Lung (tissue), 12 donors: ENCODE results near the gene FAM47E. TPM values are rescaled to one million over a fixed set of nuclear protein-coding genes. Genes with fewer than 3 reads are reported as not detected.
A peak's percentile ranks its signal among the peaks of the same experiment; 100 is the strongest.

Experiments used
- ATAC-seq: fragments of 200-7000 bp; cut with Tn5 transposase; one replicate; pipeline ENCODE4 v1.9.1; 2020; ENCODE audit warnings: moderate number of reproducible peaks; ENCODE audit not compliant: insufficient read depth, low FRiP score
- DNase-seq, 3 donors: peaks; one replicate each; pipeline ENCODE4 v3.0.0-alpha.2; 2013 to 2017
- H3K27ac ChIP-seq, 2 donors: one replicate each; pipeline ENCODE4 v1.5.1; 2013; ENCODE audit warnings: mild to moderate bottlenecking in 2 of 2, moderate library complexity in 2 of 2, control low read depth in 1 of 2, inconsistent platforms in 1 of 2, low read depth in 1 of 2, low read length in 1 of 2
- H3K27me3 ChIP-seq, 3 donors: one replicate each; pipeline ENCODE4 v1.5.1; 2013; ENCODE audit warnings: low read length in 2 of 3; ENCODE audit not compliant: control insufficient read depth in 3 of 3, insufficient read depth in 3 of 3
- H3K36me3 ChIP-seq, 4 donors: one replicate each; pipeline ENCODE4 v1.5.1; 2013; ENCODE audit warnings: low read length in 4 of 4, mild to moderate bottlenecking in 1 of 4, moderate library complexity in 1 of 4; ENCODE audit not compliant: control insufficient read depth in 4 of 4, insufficient read depth in 4 of 4
- H3K4me1 ChIP-seq, 5 donors: one replicate each; pipeline ENCODE4 v1.5.1; 2013; ENCODE audit warnings: low read length in 5 of 5, mild to moderate bottlenecking in 2 of 5, moderate library complexity in 1 of 5; ENCODE audit not compliant: control insufficient read depth in 5 of 5, insufficient read depth in 5 of 5
- H3K4me3 ChIP-seq: one replicate; pipeline ENCODE4 v1.5.1; 2013; ENCODE audit warnings: mild to moderate bottlenecking, control low read depth, moderate library complexity
- H3K9ac ChIP-seq, 2 donors: one replicate each; pipeline ENCODE4 v1.5.1; 2013; ENCODE audit warnings: low read length in 2 of 2, control low read depth in 1 of 2; ENCODE audit not compliant: insufficient read depth in 1 of 2
- H3K9me3 ChIP-seq, 4 donors: one replicate each; pipeline ENCODE4 v1.5.1; 2013; ENCODE audit warnings: low read length in 3 of 4, mild to moderate bottlenecking in 1 of 4, moderate library complexity in 1 of 4; ENCODE audit not compliant: control insufficient read depth in 4 of 4, insufficient read depth in 3 of 4
- WGBS, 2 donors: extraction: QIAGEN DNeasy Blood & Tissue Kit; methylation state at CpG; one replicate each; pipeline ENCODE4 v1.1.7; 2013; 5-methylcytosine and 5-hydroxymethylcytosine counted together
- polyA plus RNA-seq, 2 donors: library from polyadenylated mRNA; stranded (reverse); fragments of 200-250 nt; gene quantifications; one replicate each; pipeline ENCODE4 v1.2.1, GENCODE V29; 2013
- total RNA-seq, 2 donors: library from RNA; depleted of rRNA in 1 of 2; stranded (reverse); fragments of >200 nt in 1 of 2; gene quantifications; one replicate each; pipeline ENCODE4 v1.2.1, GENCODE V29; 2014 to 2021
- TF ChIP-seq, protein P1 (sequence below): IDR thresholded peaks from 2 replicates; pipeline ENCODE4 v1.5.1; 2012; ENCODE audit warnings: mild to moderate bottlenecking; ENCODE audit errors: control extremely low read depth, extremely low read depth
- donor health status: control.
- donor health status: control.
- donor health status: Bipolar disorder and iron deficiency.
- donor health status: healthy.
- donor health status: DM: yes; HTN: yes; CAD: no.

The FAM47E gene
- total and polyA plus RNA-seq, 4 donors, result 4.4 to 10.7 (median 7.0) TPM

DNA sequence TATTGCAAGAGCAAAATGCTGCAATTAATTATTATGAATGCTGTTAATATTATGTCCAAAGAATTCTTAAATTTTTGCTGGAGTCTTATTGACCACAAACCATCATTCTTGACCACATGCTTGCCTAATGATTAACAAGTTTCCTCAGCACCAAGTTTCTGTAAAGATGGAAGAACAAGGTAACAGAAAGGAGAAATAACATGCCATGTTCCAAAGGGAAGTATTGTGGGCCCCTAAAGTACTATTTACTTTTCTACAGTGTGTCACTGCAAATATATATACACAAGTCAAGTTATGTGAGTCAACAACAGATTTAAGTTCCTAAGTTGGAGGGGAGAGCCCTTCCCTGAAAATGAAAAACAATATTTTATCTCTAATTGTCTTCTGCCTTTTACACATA lies 20.6 kb downstream of the FAM47E start:
- H3K9me3 ChIP-seq, result no peaks in the 10 kb centered on the region
- H3K4me1 ChIP-seq, result peaks cover 0 to 7% (median 0%) of the 10 kb centered on the region in 5 donors
- ATAC-seq (peak; percentile 58), DNase-seq (no peak)
- H3K4me3 ChIP-seq, result no peak overlapping the region
- TF ChIP-seq, protein P1, sequence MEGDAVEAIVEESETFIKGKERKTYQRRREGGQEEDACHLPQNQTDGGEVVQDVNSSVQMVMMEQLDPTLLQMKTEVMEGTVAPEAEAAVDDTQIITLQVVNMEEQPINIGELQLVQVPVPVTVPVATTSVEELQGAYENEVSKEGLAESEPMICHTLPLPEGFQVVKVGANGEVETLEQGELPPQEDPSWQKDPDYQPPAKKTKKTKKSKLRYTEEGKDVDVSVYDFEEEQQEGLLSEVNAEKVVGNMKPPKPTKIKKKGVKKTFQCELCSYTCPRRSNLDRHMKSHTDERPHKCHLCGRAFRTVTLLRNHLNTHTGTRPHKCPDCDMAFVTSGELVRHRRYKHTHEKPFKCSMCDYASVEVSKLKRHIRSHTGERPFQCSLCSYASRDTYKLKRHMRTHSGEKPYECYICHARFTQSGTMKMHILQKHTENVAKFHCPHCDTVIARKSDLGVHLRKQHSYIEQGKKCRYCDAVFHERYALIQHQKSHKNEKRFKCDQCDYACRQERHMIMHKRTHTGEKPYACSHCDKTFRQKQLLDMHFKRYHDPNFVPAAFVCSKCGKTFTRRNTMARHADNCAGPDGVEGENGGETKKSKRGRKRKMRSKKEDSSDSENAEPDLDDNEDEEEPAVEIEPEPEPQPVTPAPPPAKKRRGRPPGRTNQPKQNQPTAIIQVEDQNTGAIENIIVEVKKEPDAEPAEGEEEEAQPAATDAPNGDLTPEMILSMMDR, result no peak
- peaks cover 0 to 4% (median 0%) of the 10 kb centered on the region in 4 donors for H3K36me3 ChIP-seq
- no peaks in the 10 kb centered on the region for H3K27me3 ChIP-seq
- no peak overlapping the region for H3K9ac ChIP-seq
- no peak overlapping the region for H3K27ac ChIP-seq

DNA sequence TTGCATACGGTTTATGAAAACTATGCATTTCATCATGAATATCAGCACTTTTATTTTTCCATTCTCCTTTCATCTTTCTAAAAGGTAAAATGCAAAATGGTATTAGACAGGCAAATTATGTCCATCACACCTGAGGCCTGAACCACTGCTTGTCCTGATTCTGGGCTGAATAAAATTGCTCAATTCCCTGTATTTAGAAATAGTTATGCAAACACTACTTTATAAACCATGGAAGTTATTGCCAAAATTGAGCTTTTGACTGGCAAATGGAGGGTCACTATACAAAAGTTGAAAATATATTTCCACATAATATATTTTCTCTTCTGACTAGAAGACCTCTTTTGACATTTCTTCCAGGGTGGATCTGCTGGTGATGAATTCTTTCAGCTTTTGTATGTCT lies 21.1 kb downstream of the FAM47E start:
- Histone ChIP-seq H3K4me3 (no peak overlapping the region), H3K9me3 (no peaks in the 10 kb centered on the region), H3K36me3 (peaks cover 0 to 4% (median 0%) of the 10 kb centered on the region in 4 donors), H3K27me3 (no peaks in the 10 kb centered on the region), H3K27ac (no peak overlapping the region), H3K4me1 (peaks cover 0 to 7% (median 0%) of the 10 kb centered on the region in 5 donors), H3K9ac (no peak overlapping the region)
- DNase-seq, result no peak
- WGBS, 2 donors, result 44 to 82% methylated on average over 1 of the region's 1 CpG
- no peak for ATAC-seq
- TF ChIP-seq, protein P1, result no peak

DNA sequence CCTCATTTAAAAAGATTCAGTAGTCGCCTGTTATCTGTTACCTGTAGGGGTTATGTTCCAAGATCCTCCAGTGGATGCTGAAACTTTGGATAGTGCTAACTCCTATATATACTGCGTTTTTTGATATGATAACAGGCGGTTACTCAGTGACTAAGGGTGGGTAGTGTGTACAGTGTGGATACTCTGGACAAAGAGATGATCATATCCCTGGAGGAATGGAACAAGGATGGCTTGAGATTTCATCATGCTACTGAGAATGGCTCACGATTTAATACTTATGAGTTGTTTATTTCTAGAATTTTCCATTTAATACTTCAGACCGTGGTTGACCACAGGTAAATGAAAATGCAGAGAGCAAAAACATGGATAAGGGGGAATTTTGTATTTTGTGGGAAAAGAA lies 21.5 kb downstream of the FAM47E start:
- no peak overlapping the region for H3K9ac ChIP-seq
- 73 to 92% methylated on average over 5 of the region's 5 CpGs for WGBS, 2 donors

More for the DNA sequence above, 21.5 kb downstream of the FAM47E start:
- ATAC-seq (no peak), DNase-seq (no peak)
- Histone ChIP-seq H3K27me3 (no peaks in the 10 kb centered on the region), H3K36me3 (peaks cover 0 to 4% (median 0%) of the 10 kb centered on the region in 4 donors), H3K4me1 (peaks cover 0 to 4% (median 0%) of the 10 kb centered on the region in 5 donors), H3K27ac (no peak overlapping the region), H3K9me3 (no peaks in the 10 kb centered on the region), H3K4me3 (no peak overlapping the region)
- TF ChIP-seq, protein P1, result no peak
